HCT116 (cell line): ENCODE data around the gene AUP1. TPM values are rescaled to one million over a fixed set of nuclear protein-coding genes. Genes with fewer than 3 reads are reported as not detected.

Source experiments
- ATAC-seq: fragments of 200-7000 bp; cut with Tn5 transposase; 2 replicates; pipeline ENCODE4 v1.9.1; 2020; ENCODE audit warnings: mild to moderate bottlenecking, moderate library complexity
- BruUV-seq: library from RNA; stranded (reverse); fragments of 400-500 nt; replicated peaks from 2 replicates; lab custom pipeline; 2021; lab: Mats Ljungman, UMichigan
- CTCF ChIA-PET: fragments of 300-600 bp; sonication (Branson Sonifier 250); formaldehyde crosslinking; loops from one replicate; lab custom pipeline; 2021; ENCODE audit warnings: antibody characterized with exemption; lab: Charles Lee
- POLR2A ChIA-PET: fragments of 300-600, 350-600 bp; sonication (Branson Sonifier 250); formaldehyde crosslinking; loops from one replicate; lab custom pipeline; 2021; ENCODE audit warnings: antibody characterized with exemption; lab: Charles Lee
- RAD21 ChIA-PET, 2 experiments: fragments of 300-600 bp; sonication (Branson Sonifier 250); formaldehyde crosslinking; loops; one replicate each; lab custom pipeline; 2023; ENCODE audit warnings: low total read pairs in 2 of 2; ENCODE audit not compliant: uncharacterized antibody in 2 of 2, unreplicated experiment in 2 of 2, low non-redundant PET in 1 of 2; lab: Charles Lee
- DNase-seq: peaks from one replicate; pipeline ENCODE4 v3.0.0-alpha.2; 2010; ENCODE audit warnings: low read depth, low spot score
- H2AFZ ChIP-seq: fragments of 200-600 bp; shearing (Covaris generic), sonication (generic); 2 replicates; pipeline ENCODE4 v1.6.1; 2017; ENCODE audit warnings: low read depth, mixed run types, mixed read lengths, antibody characterized with exemption, low read length; ENCODE audit not compliant: poor library complexity, severe bottlenecking
- H3K27ac ChIP-seq: 2 replicates; pipeline ENCODE4 v1.5.1; 2012; ENCODE audit warnings: low read depth, low read length
- H3K27me3 ChIP-seq: fragments of 200-600 bp; sonication (generic); 2 replicates; pipeline ENCODE4 v1.6.1; 2016; ENCODE audit warnings: mixed run types, low read length, mixed read lengths; ENCODE audit not compliant: insufficient read depth
- H3K36me3 ChIP-seq, 2 experiments: fragments of 200-500 bp in 1 of 2; fragments of 200-600 bp in 1 of 2; sonication (Bioruptor generic) in 1 of 2; sonication (generic) in 1 of 2; 2 replicates each; pipeline versions ENCODE4 v1.5.1 to v1.6.1; 2014 to 2016; ENCODE audit warnings: low read length in 2 of 2, inconsistent platforms in 1 of 2, mixed read lengths in 1 of 2, mixed run types in 1 of 2; ENCODE audit not compliant: insufficient read depth in 2 of 2, control insufficient read depth in 1 of 2
- H3K4me1 ChIP-seq, 2 experiments: fragments of 200-600 bp in 1 of 2; sonication (generic) in 1 of 2; 2 replicates each; pipeline versions ENCODE4 v1.5.1 to v1.6.1; 2012 to 2017; ENCODE audit warnings: low read length in 2 of 2, inconsistent platforms in 1 of 2, mild to moderate bottlenecking in 1 of 2, mixed read lengths in 1 of 2, mixed run types in 1 of 2, moderate library complexity in 1 of 2; ENCODE audit not compliant: insufficient read depth in 2 of 2, control insufficient read depth in 1 of 2
- H3K4me2 ChIP-seq: fragments of 200-600 bp; sonication (generic); 2 replicates; pipeline ENCODE4 v1.6.1; 2017; ENCODE audit warnings: mixed run types, low read length, mixed read lengths
- H3K4me3 ChIP-seq, 2 experiments: fragments of 200-600 bp in 1 of 2; sonication (generic) in 1 of 2; replicated peaks in 1 of 2; 2 replicates each; pipeline ENCODE4 v1.5.1; 2011 to 2016; ENCODE audit warnings: low read length in 2 of 2, control low read depth in 1 of 2, low read depth in 1 of 2, mild to moderate bottlenecking in 1 of 2, mixed read lengths in 1 of 2, mixed run types in 1 of 2
- H3K79me2 ChIP-seq: fragments of 200-600 bp; sonication (generic); 2 replicates; pipeline ENCODE4 v1.6.1; 2017; ENCODE audit warnings: mild to moderate bottlenecking, mixed run types, low read length, moderate library complexity, mixed read lengths; ENCODE audit not compliant: insufficient read depth
- H3K9ac ChIP-seq: fragments of 200-600 bp; sonication (generic); 2 replicates; pipeline ENCODE4 v1.6.1; 2016; ENCODE audit warnings: low read length, mixed read lengths
- H3K9me2 ChIP-seq: fragments of 200-600 bp; sonication (generic), shearing (Covaris generic); 2 replicates; pipeline ENCODE4 v1.6.1; 2017; ENCODE audit warnings: mixed run types, mild to moderate bottlenecking, moderate library complexity; ENCODE audit not compliant: insufficient read depth
- H3K9me3 ChIP-seq, 2 experiments: fragments of 200-500 bp in 1 of 2; fragments of 200-600 bp in 1 of 2; sonication (Bioruptor generic) in 1 of 2; sonication (generic) in 1 of 2; 2 replicates each; pipeline ENCODE4 v1.6.1; 2014 to 2017; ENCODE audit warnings: low read length in 2 of 2, mixed read lengths in 2 of 2, inconsistent platforms in 1 of 2, low read depth in 1 of 2, mild to moderate bottlenecking in 1 of 2, mixed run types in 1 of 2, moderate library complexity in 1 of 2; ENCODE audit not compliant: control insufficient read depth in 1 of 2, insufficient read depth in 1 of 2
- H4K20me1 ChIP-seq: fragments of 200-600 bp; sonication (generic), shearing (Covaris generic); 2 replicates; pipeline ENCODE4 v1.6.1; 2017; ENCODE audit warnings: mixed run types, mild to moderate bottlenecking, moderate library complexity; ENCODE audit not compliant: insufficient read depth
- CBX3 ChIP-seq: IDR thresholded peaks from 2 replicates; pipeline ENCODE4 v1.6.1; 2012; ENCODE audit warnings: low read depth
- CTCF ChIP-seq, 3 experiments: fragments of 200-600 bp in 1 of 3; sonication (generic) in 1 of 3; IDR thresholded peaks in 2 of 3; conservative IDR thresholded peaks in 1 of 3; 2 replicates each; pipeline ENCODE4 v1.5.1; 2012 to 2017; ENCODE audit warnings: low read depth in 2 of 3, low read length in 2 of 3, antibody characterized with exemption in 1 of 3, borderline replicate concordance in 1 of 3, control low read depth in 1 of 3, mild to moderate bottlenecking in 1 of 3, mixed read lengths in 1 of 3, mixed run types in 1 of 3, moderate library complexity in 1 of 3; ENCODE audit not compliant: insufficient read depth in 1 of 3
- EZH2 ChIP-seq: fragments of 200-600 bp; sonication (generic); IDR thresholded peaks from 2 replicates; pipeline ENCODE4 v1.6.1; 2017; ENCODE audit warnings: antibody characterized with exemption, mixed run types
- FOSL1 ChIP-seq: IDR thresholded peaks from 2 replicates; pipeline ENCODE4 v1.6.1; 2012; ENCODE audit warnings: low read depth
- JUND ChIP-seq: IDR thresholded peaks from 2 replicates; pipeline ENCODE4 v1.6.1; 2012
- MAX ChIP-seq: IDR thresholded peaks from 2 replicates; pipeline ENCODE4 v1.6.1; 2012
- POLR2AphosphoS5 ChIP-seq: IDR thresholded peaks from 2 replicates; pipeline ENCODE4 v1.6.1; 2011; ENCODE audit warnings: mild to moderate bottlenecking, low read depth, low read length, moderate library complexity
- RAD21 ChIP-seq: IDR thresholded peaks from 2 replicates; pipeline ENCODE4 v1.6.1; 2012; ENCODE audit warnings: low read depth, mild to moderate bottlenecking
- REST ChIP-seq: IDR thresholded peaks from 2 replicates; pipeline ENCODE4 v1.6.1; 2012; ENCODE audit warnings: low read depth
- SIN3A ChIP-seq: IDR thresholded peaks from 2 replicates; pipeline ENCODE4 v1.6.1; 2012; ENCODE audit warnings: low read depth
- SP1 ChIP-seq: IDR thresholded peaks from 2 replicates; pipeline ENCODE4 v1.6.1; 2012; ENCODE audit warnings: low read depth
- SRF ChIP-seq: IDR thresholded peaks from 2 replicates; pipeline ENCODE4 v1.6.1; 2012; ENCODE audit warnings: low read depth
- TCF7L2 ChIP-seq: IDR thresholded peaks from 2 replicates; pipeline ENCODE4 v1.7.0; 2011; ENCODE audit warnings: borderline replicate concordance, inconsistent platforms; ENCODE audit not compliant: insufficient read depth, insufficient read length; ENCODE audit errors: extremely low read depth
- YY1 ChIP-seq: IDR thresholded peaks from 2 replicates; pipeline ENCODE4 v1.6.1; 2011; ENCODE audit warnings: low read length, low read depth, moderate library complexity, mild to moderate bottlenecking; ENCODE audit not compliant: insufficient replicate concordance; ENCODE audit errors: extremely low read depth
- ZFX ChIP-seq: fragments of 450-650 bp; IDR thresholded peaks from 2 replicates; pipeline ENCODE4 v1.6.1; 2017
- ZNF274 ChIP-seq: fragments of 200-500 bp; sonication (Bioruptor generic); IDR thresholded peaks from 2 replicates; pipeline ENCODE4 v1.6.1; 2014; ENCODE audit warnings: mild to moderate bottlenecking, low read depth, low read length, inconsistent platforms
- intact Hi-C: fragments of 100-400 bp; cut with micrococcal nuclease; formaldehyde crosslinking; loops from 2 replicates; pipeline ENCODE4 v1.10.0; 2022
- total RNA-seq: library from RNA; stranded (reverse); gene quantifications from one replicate; pipeline ENCODE4 v1.2.1, GENCODE V29; 2021; ENCODE audit not compliant: unreplicated experiment

Gene AUP1
- total RNA-seq, 1 experiment from 2014 or later = 116 TPM

- no peaks in the 10 kb centered on the region for H3K9me3 ChIP-seq
- TF ChIP-seq ZNF274 = no peak
- TF ChIP-seq SIN3A = no peak
- no peak for TF ChIP-seq SP1
- TF ChIP-seq EZH2 = no peak
- TF ChIP-seq MAX = no peak
- no peak for TF ChIP-seq YY1
- no peak for TF ChIP-seq POLR2AphosphoS5
- TF ChIP-seq TCF7L2 = no peak
- TF ChIP-seq FOSL1 = no peak
- TF ChIP-seq JUND = no peak
- no peak for TF ChIP-seq SRF
- TF ChIP-seq RAD21 = no peak
- TF ChIP-seq ZFX = no peak
- no peak for TF ChIP-seq REST
- TF ChIP-seq CBX3 = no peak
- TF ChIP-seq CTCF (IDR thresholded peaks at IDR 0.05 in 2 of 3, conservative IDR thresholded peaks at IDR 0.05 in 1 of 3; ENCODE audit: borderline replicate concordance in 1 of 3, insufficient read depth in 1 of 3, low read depth in 2 of 3, low read length in 2 of 3) = no peak
- ATAC-seq (no peak), DNase-seq (no peak)
- H3K9ac ChIP-seq = no peak overlapping the region
- H3K36me3 ChIP-seq = peaks cover 1 to 3% of the 10 kb centered on the region in 2 experiments; a peak in 2 of 4 replicates
- no peak overlapping the region for H2AFZ ChIP-seq
- ChIA-PET RAD21 (no interaction called here), POLR2A (no interaction called here), CTCF (no interaction called here)
- no peaks in the 10 kb centered on the region for H3K9me2 ChIP-seq
- H4K20me1 ChIP-seq = no peaks in the 10 kb centered on the region
- no peaks in the 10 kb centered on the region for H3K27me3 ChIP-seq
- BruUV-seq = no TSS peak
- peaks cover 23% of the 10 kb centered on the region; the same call in 1 of the 2 replicates for H3K79me2 ChIP-seq
- no peak overlapping the region for H3K4me2 ChIP-seq
- H3K4me1 ChIP-seq = peaks cover 19 to 53% of the 10 kb centered on the region in 2 experiments; a peak in 3 of 4 replicates
- H3K27ac ChIP-seq = no peak overlapping the region
- intact Hi-C loops = no loop called here
- no peak overlapping the region for H3K4me3 ChIP-seq
Observed at GRCh38 chr2:74551530-74551929, 22.0 kb upstream of the AUP1 start.
